ES-I3 (cell line): Measurements from ENCODE around the gene ECHDC1.
A peak's percentile ranks its signal among the peaks of the same experiment; 100 is the strongest.
"Not testable (repeated sequence)": the region's sequence is repeated elsewhere in the genome, so short reads cannot be mapped to it uniquely, and the experiment has no call there.

ENCODE experiments used
- H3K36me3 ChIP-seq: 2 replicates; pipeline ENCODE4 v1.6.1; 2013; ENCODE audit warnings: mild to moderate bottlenecking, low read length, control low read depth, moderate library complexity; ENCODE audit not compliant: insufficient read depth
- H3K4me1 ChIP-seq: 2 replicates; pipeline ENCODE4 v1.6.1; 2013; ENCODE audit warnings: mild to moderate bottlenecking, control low read depth, low read length; ENCODE audit not compliant: insufficient read depth
- H3K9ac ChIP-seq: 2 replicates; pipeline ENCODE4 v1.6.1; 2013; ENCODE audit warnings: low read depth, mild to moderate bottlenecking, low read length, moderate library complexity
- H3K9me3 ChIP-seq: 2 replicates; pipeline ENCODE4 v1.6.1; 2013; ENCODE audit warnings: mild to moderate bottlenecking, low read length, moderate library complexity; ENCODE audit not compliant: control insufficient read depth, insufficient read depth

The ECHDC1 gene

DNA sequence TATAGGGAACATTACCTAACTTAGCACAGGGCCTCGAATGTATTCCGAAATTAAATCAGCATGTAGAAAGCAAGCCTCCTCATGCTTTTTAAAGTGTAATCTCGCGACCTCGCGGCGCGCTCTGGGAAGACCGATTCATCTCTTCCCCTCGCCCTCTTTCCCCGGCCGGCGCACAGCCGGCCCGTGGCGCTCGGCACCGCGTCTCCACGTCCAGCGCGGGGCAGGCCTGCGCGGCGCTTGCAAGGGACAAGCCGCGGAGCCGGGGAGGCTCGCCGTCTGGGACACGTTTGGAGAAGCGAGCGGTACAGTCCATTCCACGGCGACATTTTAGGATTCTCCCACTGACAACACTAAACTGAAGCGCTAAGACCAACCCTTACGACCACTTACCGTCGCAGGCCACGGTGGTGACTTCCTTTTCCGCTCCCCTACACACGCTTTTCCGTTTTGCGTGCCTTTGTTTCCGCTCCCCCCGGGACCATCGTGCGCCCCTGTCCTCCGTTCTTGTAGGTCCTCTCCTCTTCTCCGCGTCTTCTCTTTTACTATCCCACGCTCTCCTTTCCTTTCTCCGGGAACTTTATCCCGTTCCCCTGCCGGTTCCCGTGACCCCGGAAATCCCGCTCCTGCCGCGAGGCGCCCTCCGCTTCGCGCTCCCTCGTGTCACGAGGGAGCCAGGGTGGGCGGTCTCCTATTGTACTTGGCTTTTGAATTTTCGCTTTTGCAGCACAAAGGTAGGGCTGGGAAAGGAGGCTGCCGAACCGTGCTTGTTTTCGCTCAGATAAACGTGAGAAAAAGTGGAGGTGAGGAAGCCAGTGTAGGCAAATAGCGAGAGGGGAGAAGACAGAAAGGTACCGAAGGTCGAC, at the start of gene ECHDC1:
ECHDC1 (minus strand) TSS at position 664 of the 863 bp plus-strand sequence. CDS start 12,581 bp downstream, outside the sequence.
- H3K36me3 ChIP-seq = no peaks in the 10 kb centered on the region
- no peaks in the 10 kb centered on the region; the same call in none of the 2 replicates for H3K4me1 ChIP-seq
- H3K9me3 ChIP-seq = no peaks in the 10 kb centered on the region
- peak within 1 kb of the TSS; percentile 90 for H3K9ac ChIP-seq

DNA sequence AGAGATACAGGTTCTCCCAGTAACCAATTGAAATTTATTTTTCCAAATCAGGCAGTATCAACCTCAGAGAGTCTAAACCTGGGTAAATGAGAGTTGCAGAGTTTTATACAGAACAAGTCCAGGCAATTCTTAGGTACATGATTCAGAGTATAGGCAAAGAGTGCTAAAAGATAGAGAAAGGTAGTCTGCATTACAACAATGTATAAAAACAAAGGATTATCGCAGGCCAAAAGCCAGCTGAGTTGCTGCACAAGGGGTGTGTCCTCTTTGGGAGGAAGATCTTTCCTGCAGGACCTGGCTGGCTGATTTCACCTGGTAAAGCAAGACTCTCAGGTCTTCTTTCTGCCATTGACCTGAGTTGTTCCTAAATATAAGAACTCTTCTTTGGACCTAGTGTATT, 48.9 kb upstream of the ECHDC1 start:
- Histone ChIP-seq H3K9ac (no peak overlapping the region), H3K36me3 (no peaks in the 10 kb centered on the region), H3K4me1 (no peaks in the 10 kb centered on the region), H3K9me3 (no peaks in the 10 kb centered on the region)

- Histone ChIP-seq H3K9me3 (no peaks in the 10 kb centered on the region), H3K4me1 (no peaks in the 10 kb centered on the region), H3K36me3 (no peaks in the 10 kb centered on the region), H3K9ac (no peak overlapping the region)
Observed at GRCh38 chr6:127391094-127391953, 47.9 kb upstream of the ECHDC1 start.

GRCh38 chr6:127389706-127390105, 46.3 kb upstream of the ECHDC1 start:
- Histone ChIP-seq H3K9me3 (no peaks in the 10 kb centered on the region), H3K9ac (no peak overlapping the region), H3K36me3 (no peaks in the 10 kb centered on the region), H3K4me1 (no peaks in the 10 kb centered on the region)

GRCh38 chr6:127385668-127386430, 42.4 kb upstream of the ECHDC1 start:
- Histone ChIP-seq H3K4me1 (no peaks in the 10 kb centered on the region), H3K36me3 (no peaks in the 10 kb centered on the region), H3K9me3 (no peaks in the 10 kb centered on the region), H3K9ac (no peak overlapping the region)

GRCh38 chr6:127384848-127385247, 41.4 kb upstream of the ECHDC1 start:
- not testable (repeated sequence) for H3K36me3 ChIP-seq, H3K4me1 ChIP-seq, H3K9me3 ChIP-seq, H3K9ac ChIP-seq

- Histone ChIP-seq H3K36me3 (no peaks in the 10 kb centered on the region), H3K4me1 (no peaks in the 10 kb centered on the region), H3K9me3 (no peaks in the 10 kb centered on the region), H3K9ac (no peak overlapping the region)
Observed at GRCh38 chr6:127383988-127384387, 40.6 kb upstream of the ECHDC1 start.

- no peak overlapping the region for H3K9ac ChIP-seq
- no peaks in the 10 kb centered on the region for H3K9me3 ChIP-seq
- no peaks in the 10 kb centered on the region for H3K4me1 ChIP-seq
- no peaks in the 10 kb centered on the region for H3K36me3 ChIP-seq
Observed at GRCh38 chr6:127382413-127382812, 39.0 kb upstream of the ECHDC1 start.

DNA sequence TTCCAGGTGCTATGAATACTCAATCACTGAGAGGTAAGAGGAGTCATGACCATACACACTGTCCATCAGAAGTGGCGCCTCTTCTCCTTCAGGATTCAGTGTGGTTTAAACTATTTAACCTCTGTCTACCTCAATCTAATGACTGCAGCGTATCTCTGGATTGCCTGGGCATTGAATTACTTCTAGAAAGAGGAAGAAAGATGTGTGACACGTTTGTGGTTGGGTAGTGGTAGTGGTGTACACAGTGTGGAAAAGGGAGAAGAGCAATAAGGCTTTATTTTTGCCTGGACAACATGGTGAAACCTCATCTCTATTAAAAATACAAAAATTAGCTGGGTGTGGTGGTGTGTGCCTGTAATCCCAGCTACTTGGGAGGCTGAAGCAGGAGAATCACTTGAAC, 38.0 kb upstream of the ECHDC1 start:
- no peak overlapping the region for H3K9ac ChIP-seq

GRCh38 chr6:127376685-127377084, 33.3 kb upstream of the ECHDC1 start:
- H3K4me1 ChIP-seq = no peaks in the 10 kb centered on the region
- no peaks in the 10 kb centered on the region for H3K36me3 ChIP-seq
- H3K9me3 ChIP-seq = no peaks in the 10 kb centered on the region
- no peak overlapping the region for H3K9ac ChIP-seq

More for the DNA sequence above, 38.0 kb upstream of the ECHDC1 start:
- Histone ChIP-seq H3K4me1 (no peaks in the 10 kb centered on the region), H3K36me3 (no peaks in the 10 kb centered on the region), H3K9me3 (no peaks in the 10 kb centered on the region)

- Histone ChIP-seq H3K9ac (no peak overlapping the region), H3K9me3 (no peaks in the 10 kb centered on the region; the same call in 1 of the 2 replicates)
Observed at GRCh38 chr6:127367023-127367375, 23.6 kb upstream of the ECHDC1 start.

GRCh38 chr6:127366282-127367022, 23.0 kb upstream of the ECHDC1 start:
- H3K9ac ChIP-seq = no peak overlapping the region

More at GRCh38 chr6:127367023-127367375, 23.6 kb upstream of the ECHDC1 start:
- Histone ChIP-seq H3K4me1 (no peaks in the 10 kb centered on the region), H3K36me3 (no peaks in the 10 kb centered on the region)

DNA sequence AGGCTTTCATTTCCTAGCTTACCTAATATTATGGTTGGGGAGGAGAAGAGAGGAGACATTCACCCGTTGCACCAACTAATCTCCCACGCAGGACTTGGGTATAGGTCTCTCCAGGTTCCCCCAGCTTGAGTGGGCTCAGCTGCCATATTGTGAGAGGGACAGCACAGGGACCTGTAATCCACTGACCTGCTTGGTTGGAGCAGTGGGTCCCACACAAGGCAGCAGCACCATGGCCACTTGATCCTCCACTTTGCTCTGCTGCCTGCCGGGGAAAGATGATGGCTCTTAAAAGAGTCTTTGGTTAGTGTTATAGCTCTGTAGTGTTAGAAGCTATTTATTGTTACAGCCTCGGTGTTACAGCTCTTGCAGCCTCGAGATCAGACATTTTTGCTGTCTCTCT, 22.5 kb upstream of the ECHDC1 start:
- Histone ChIP-seq H3K9ac (no peak overlapping the region), H3K36me3 (no peaks in the 10 kb centered on the region)

More at GRCh38 chr6:127366282-127367022, 23.0 kb upstream of the ECHDC1 start:
- Histone ChIP-seq H3K4me1 (no peaks in the 10 kb centered on the region), H3K36me3 (no peaks in the 10 kb centered on the region), H3K9me3 (no peaks in the 10 kb centered on the region; the same call in 1 of the 2 replicates)

More for the DNA sequence above, 22.5 kb upstream of the ECHDC1 start:
- no peaks in the 10 kb centered on the region; the same call in 1 of the 2 replicates for H3K9me3 ChIP-seq
- H3K4me1 ChIP-seq = no peaks in the 10 kb centered on the region
